K562 (cell line): ENCODE data around the gene DMWD. TPM values are rescaled to one million over a fixed set of nuclear protein-coding genes. Genes with fewer than 3 reads are reported as not detected.

Source experiments
- ATF7 ChIP-seq: fragments of 450-650 bp; IDR thresholded peaks from 2 replicates; pipeline ENCODE4 v1.7.1; 2014; ENCODE audit warnings: mild to moderate bottlenecking, moderate library complexity
- CBX8 ChIP-seq: fragments of 200-600 bp; sonication (generic); IDR thresholded peaks from 2 replicates; pipeline ENCODE4 v1.6.1; 2012; ENCODE audit warnings: borderline replicate concordance, mixed run types, low read depth, mild to moderate bottlenecking, moderate library complexity, mixed read lengths, low read length, control low read depth, inconsistent platforms; ENCODE audit not compliant: poor library complexity, severe bottlenecking; ENCODE audit errors: extremely low read depth
- CC2D1A ChIP-seq: fragments of 450-650 bp; IDR thresholded peaks from 2 replicates; pipeline ENCODE4 v1.6.1; 2017; ENCODE audit warnings: mild to moderate bottlenecking
- GTF2A2 ChIP-seq: IDR thresholded peaks from 2 replicates; pipeline ENCODE4 v1.6.1; 2016; ENCODE audit warnings: mild to moderate bottlenecking, missing genetic modification characterization, missing compliant biosample characterization
- KDM4B ChIP-seq, 2 experiments: fragments of 450-650 bp in 1 of 2; sonication (generic) in 1 of 2; IDR thresholded peaks; 2 replicates each; pipeline ENCODE4 v1.6.1; 2016 to 2017; ENCODE audit warnings: borderline replicate concordance in 2 of 2, antibody characterized with exemption in 1 of 2, low read depth in 1 of 2, mild to moderate bottlenecking in 1 of 2
- MCM5 ChIP-seq: fragments of 450-650 bp; IDR thresholded peaks from 2 replicates; pipeline ENCODE4 v1.6.1; 2016; ENCODE audit warnings: low read depth
- MLLT1 ChIP-seq, 2 experiments: fragments of 450-650 bp; IDR thresholded peaks; 2 replicates each; pipeline ENCODE4 v1.6.1; 2016
- NCOA2 ChIP-seq, 2 experiments: fragments of 450-650 bp; IDR thresholded peaks; 2 replicates each; pipeline ENCODE4 v1.6.1; 2018; ENCODE audit warnings: mild to moderate bottlenecking in 2 of 2, moderate library complexity in 1 of 2; ENCODE audit not compliant: partially characterized antibody in 2 of 2
- POLR2AphosphoS2 ChIP-seq: IDR thresholded peaks from 2 replicates; pipeline ENCODE4 v1.6.1; 2012; ENCODE audit warnings: low read length, improper control_type of control experiment
- REST ChIP-seq, 2 experiments: fragments of 450-650 bp; formaldehyde crosslinking in 1 of 2; IDR thresholded peaks; 2 replicates each; pipeline versions ENCODE4 v1.4.0 to v1.6.1; 2014 to 2020; ENCODE audit warnings: mild to moderate bottlenecking in 2 of 2, borderline replicate concordance in 1 of 2, low read depth in 1 of 2
- SMARCA4 ChIP-seq: fragments of 450-650 bp; IDR thresholded peaks from 2 replicates; pipeline ENCODE4 v1.6.1; 2016
- TBP ChIP-seq: optimal IDR thresholded peaks from 2 replicates; pipeline ENCODE3; 2011; ENCODE audit warnings: low read depth, low read length, improper control_type of control experiment
- ZHX1 ChIP-seq: fragments of 150-350 bp; conservative IDR thresholded peaks from 2 replicates; pipeline ENCODE4 v1.6.1; 2014; ENCODE audit warnings: low read length
- ZNF707 ChIP-seq: fragments of 250-450 bp; sonication (Bioruptor Pico); conservative IDR thresholded peaks from 2 replicates; pipeline ENCODE4 v1.8.0; 2022; ENCODE audit warnings: inconsistent platforms, mild to moderate bottlenecking, moderate library complexity
- polyA plus RNA-seq, 8 experiments: library from polyadenylated mRNA; depleted of rRNA in 4 of 8; stranded (reverse) in 5 of 8; unstranded in 3 of 8; fragments of >200 nt; fragmentation: Nextera tagmentation in 2 of 8; fragmentation: Illumina TruSeq in 1 of 8; extraction: Ambion mirVana in 2 of 8; extraction: Trizol in 1 of 8; gene quantifications; 2 replicates each; pipeline versions ENCODE4 v1.2.1 to v1.2.3, GENCODE V29; 2011 to 2014; ENCODE audit warnings: inconsistent platforms in 1 of 8, missing spikeins in 1 of 8
- total RNA-seq, 7 experiments: library from RNA; depleted of rRNA in 6 of 7; stranded (reverse); fragments of >200 nt in 6 of 7; fragmentation: Illumina TruSeq in 2 of 7; extraction: Trizol in 2 of 7; gene quantifications; 2 replicates each; pipeline versions ENCODE4 v1.2.1 to v1.2.3, GENCODE V29; 2011 to 2021; ENCODE audit warnings: low replicate concordance in 1 of 7

The DMWD gene
- total and polyA plus RNA-seq, 9 of the 15 experiments (the other 6 are each of a cell fraction or from before 2014, with no cell fraction given): 4.7 to 54.6 (median 19.0) TPM

GRCh38 chr19:45817010-45817724, 24.5 kb upstream of the DMWD start (continued):
- TF ChIP-seq REST (IDR thresholded peaks at IDR 0.05; ENCODE audit: borderline replicate concordance) (peak; percentile 84), REST (CRISPR knock-in tag; IDR thresholded peaks at IDR 0.05; ENCODE audit: low read depth) (no peak), SMARCA4 (peak; percentile 25; the same call in 1 of the 2 replicates), ZHX1 (peak; percentile 85; the same call in 1 of the 2 replicates), POLR2AphosphoS2 (peak; percentile 92; the same call in 1 of the 2 replicates), KDM4B (IDR thresholded peaks at IDR 0.05; ENCODE audit: borderline replicate concordance in 2 of 2, low read depth in 1 of 2) (no peak), ZNF707 (CRISPR knock-in tag) (no peak), NCOA2 (IDR thresholded peaks at IDR 0.05; ENCODE audit: partially characterized antibody in 2 of 2) (no peak), MCM5 (no peak), MLLT1 (IDR thresholded peaks at IDR 0.05) (peak; percentile 85 to 86), CBX8 (no peak), ATF7 (peak; percentile 65; the same call in 1 of the 2 replicates), CC2D1A (peak; percentile 29; the same call in 1 of the 2 replicates), TBP (peak; percentile 24), GTF2A2 (tag) (no peak)
